ENCODE data around the gene NR4A1.

GRCh38 chr12:52090291-52090690 lies 39.0 kb downstream of the NR4A1 start:
- TF ChIP-seq CTCF (IDR thresholded peaks at IDR 0.05; ENCODE audit: insufficient read depth, low read depth, low read length) (no peak), EZH2 (IDR thresholded peaks at IDR 0.05; ENCODE audit: insufficient read depth, low read length) (no peak)

Measured in astrocyte (in vitro differentiated cells and primary cell).